Peyer's patch (tissue), 4 donors: ENCODE results near the gene TMUB1. TPM values are rescaled to one million over a fixed set of nuclear protein-coding genes. Genes with fewer than 3 reads are reported as not detected.

Experiments used
- DNase-seq, 3 donors: peaks; one replicate each; pipeline ENCODE4 v3.0.0-alpha.2; 2017 to 2019
- H3K27ac ChIP-seq, 4 donors: fragments of 200-600 bp; sonication (generic); one replicate each; pipeline ENCODE4 v1.5.1; 2016 to 2019
- H3K27me3 ChIP-seq, 2 donors: fragments of 200-600 bp; sonication (generic); one replicate each; pipeline ENCODE4 v1.5.1; 2019
- H3K36me3 ChIP-seq, 3 donors: fragments of 200-600 bp; sonication (generic); one replicate each; pipeline ENCODE4 v1.5.1; 2016 to 2019
- H3K4me1 ChIP-seq, 4 donors: fragments of 200-600 bp; sonication (generic); one replicate each; pipeline ENCODE4 v1.5.1; 2016 to 2019
- H3K4me3 ChIP-seq, 4 donors: fragments of 200-600 bp; sonication (generic); 1 replicate in 3 of 4; 2 replicates in 1 of 4; pipeline ENCODE4 v1.5.1; 2016 to 2019; ENCODE audit warnings: mild to moderate bottlenecking in 1 of 4
- H3K9me3 ChIP-seq, 4 donors: fragments of 200-600 bp; sonication (generic); one replicate each; pipeline ENCODE4 v1.5.1; 2016 to 2019; ENCODE audit warnings: mild to moderate bottlenecking in 1 of 4
- CTCF ChIP-seq, 6 experiments: fragments of 450-650 bp in 4 of 6; fragments of 200-600 bp in 2 of 6; sonication (generic) in 1 of 6; IDR thresholded peaks; one replicate each; pipeline ENCODE4 v1.5.1; 2017 to 2019; ENCODE audit warnings: antibody characterized with exemption in 6 of 6, mild to moderate bottlenecking in 3 of 6, moderate library complexity in 1 of 6
- POLR2A ChIP-seq, 2 donors: fragments of 450-650 bp; IDR thresholded peaks; one replicate each; pipeline ENCODE4 v1.5.1; 2017; ENCODE audit warnings: antibody characterized with exemption in 2 of 2, mild to moderate bottlenecking in 2 of 2, moderate library complexity in 2 of 2
- total RNA-seq, 4 donors: library from RNA; depleted of rRNA; stranded (reverse); fragments of >200 nt; gene quantifications; one replicate each; pipeline ENCODE4 v1.1.0, GENCODE V29; 2016

The TMUB1 gene
- total RNA-seq, 4 donors from 2014 or later: 38.0 to 113 (median 100) TPM

GRCh38 chr7:151057989-151058780, 25.1 kb downstream of the TMUB1 start:
- peak overlapping the region; percentile 61 to 87 (median 79) for H3K4me3 ChIP-seq
- no peaks in the 10 kb centered on the region for H3K36me3 ChIP-seq
- peak; percentile 98 to 100 (median 98) for DNase-seq
- no peaks in the 10 kb centered on the region for H3K27me3 ChIP-seq
- H3K4me1 ChIP-seq: peaks cover 4 to 44% (median 18%) of the 10 kb centered on the region in 4 donors
- peak overlapping the region; percentile 91 to 96 (median 93) for H3K27ac ChIP-seq
- H3K9me3 ChIP-seq: no peaks in the 10 kb centered on the region
- peak; percentile 63 to 80 for TF ChIP-seq POLR2A (IDR thresholded peaks at IDR 0.05)
- no peak for TF ChIP-seq CTCF (IDR thresholded peaks at IDR 0.05)

- no peak for DNase-seq
- peak in 1 of 6 experiments; percentile 2 for TF ChIP-seq CTCF (IDR thresholded peaks at IDR 0.05)
- no peak for TF ChIP-seq POLR2A (IDR thresholded peaks at IDR 0.05)
- Histone ChIP-seq H3K4me3 (peak within 1 kb of the TSS; percentile 61 to 87 (median 79)), H3K27me3 (no peaks in the 10 kb centered on the region), H3K9me3 (no peaks in the 10 kb centered on the region), H3K36me3 (no peaks in the 10 kb centered on the region), H3K4me1 (peaks cover 4 to 42% (median 18%) of the 10 kb centered on the region in 4 donors), H3K27ac (peak within 1 kb of the TSS; percentile 91 to 96 (median 93))
Measured at GRCh38 chr7:151057506-151057988, 25.7 kb downstream of the TMUB1 start, which contains the start of gene CDK5. Gene CDK5 (minus strand): TSS chr7:151057897. CDS start chr7:151057848, 49 bp downstream.

GRCh38 chr7:151056666-151057505, 26.4 kb downstream of the TMUB1 start:
- Histone ChIP-seq H3K9me3 (no peaks in the 10 kb centered on the region), H3K4me3 (peak overlapping the region; percentile 61 to 87 (median 79)), H3K4me1 (peaks cover 4 to 36% (median 18%) of the 10 kb centered on the region in 4 donors), H3K27ac (peak overlapping the region in 1 of 4 donors; percentile 92), H3K36me3 (no peaks in the 10 kb centered on the region), H3K27me3 (no peaks in the 10 kb centered on the region)
- TF ChIP-seq CTCF (IDR thresholded peaks at IDR 0.05) (peak in 2 of 6 experiments; percentile 15 to 24), POLR2A (IDR thresholded peaks at IDR 0.05) (no peak)
- peak in 1 of 3 donors; percentile 30 for DNase-seq

- no peaks in the 10 kb centered on the region for H3K9me3 ChIP-seq
- no peak for TF ChIP-seq CTCF (IDR thresholded peaks at IDR 0.05)
- H3K27ac ChIP-seq: no peak overlapping the region
- no peaks in the 10 kb centered on the region for H3K27me3 ChIP-seq
- peaks cover 4 to 30% (median 20%) of the 10 kb centered on the region in 4 donors for H3K4me1 ChIP-seq
- no peak overlapping the region for H3K4me3 ChIP-seq
- no peak for DNase-seq
- no peaks in the 10 kb centered on the region for H3K36me3 ChIP-seq
Measured at GRCh38 chr7:151056283-151056665, 27.0 kb downstream of the TMUB1 start.

- no peak overlapping the region for H3K27ac ChIP-seq
- DNase-seq: no peak
- H3K4me1 ChIP-seq: peaks cover 0 to 21% (median 11%) of the 10 kb centered on the region in 4 donors
- no peaks in the 10 kb centered on the region for H3K36me3 ChIP-seq
- H3K4me3 ChIP-seq: no peak overlapping the region
- TF ChIP-seq CTCF (IDR thresholded peaks at IDR 0.05) (no peak), POLR2A (IDR thresholded peaks at IDR 0.05) (no peak)
- no peaks in the 10 kb centered on the region for H3K27me3 ChIP-seq
- H3K9me3 ChIP-seq: no peaks in the 10 kb centered on the region
Measured at GRCh38 chr7:151053751-151054150, 29.5 kb downstream of the TMUB1 start.
